GM12874 (cell line): ENCODE measurements around the gene MEFV.

ENCODE experiments used
- CTCF ChIP-seq: IDR thresholded peaks from 2 replicates; pipeline ENCODE4 v1.5.1; 2011; ENCODE audit warnings: low read depth, mild to moderate bottlenecking, control low read depth, low read length, moderate library complexity; ENCODE audit not compliant: insufficient read depth

The MEFV gene

GRCh38 chr16:3256146-3256865, at the start of gene MEFV:
TSS of gene MEFV (minus strand) at chr16:3256633. CDS start at chr16:3256587, 46 bp downstream.
- TF ChIP-seq CTCF = no peak

GRCh38 chr16:3306078-3306477, 49.6 kb upstream of the MEFV start:
- TF ChIP-seq CTCF = no peak

- no peak for TF ChIP-seq CTCF
These were observed 49.0 kb upstream of the MEFV start, which contains the start of the genes TIGD7 and ZNF75A for GRCh38 chr16:3305109-3306068. TSS of gene TIGD7 (minus strand) at chr16:3305430. CDS start at chr16:3300614, 4,816 bp downstream. TSS of gene ZNF75A (plus strand) at chr16:3305497. CDS start at chr16:3308429, 2,932 bp downstream.

- TF ChIP-seq CTCF = no peak
These were observed 47.9 kb upstream of the MEFV start for GRCh38 chr16:3304370-3304769.

GRCh38 chr16:3295783-3296182, 39.4 kb upstream of the MEFV start:
- TF ChIP-seq CTCF = no peak

- TF ChIP-seq CTCF = no peak
These were observed 38.8 kb upstream of the MEFV start for GRCh38 chr16:3295209-3295608.

GRCh38 chr16:3292604-3293003, 36.2 kb upstream of the MEFV start:
- TF ChIP-seq CTCF = no peak
